Keratinocyte (primary cell): ENCODE measurements around the gene RNF166.

Experiments
- CTCF ChIP-seq, 3 experiments: IDR thresholded peaks in 1 of 3; conservative IDR thresholded peaks in 1 of 3; optimal IDR thresholded peaks in 1 of 3; 2 replicates in 2 of 3; 3 replicates in 1 of 3; pipeline versions ENCODE3 to v1.5.1; 2011; ENCODE audit warnings: low read length in 3 of 3, mild to moderate bottlenecking in 3 of 3, moderate library complexity in 2 of 3, control low read depth in 1 of 3, inconsistent platforms in 1 of 3; ENCODE audit not compliant: insufficient read depth in 2 of 3; ENCODE audit errors: extremely low read depth in 1 of 3
- EZH2 ChIP-seq: IDR thresholded peaks from one replicate; pipeline ENCODE4 v1.6.1; 2012; ENCODE audit warnings: inconsistent platforms, mild to moderate bottlenecking, low read length, moderate library complexity

GRCh38 chr16:88695753-88696152 is 10.5 kb downstream of the RNF166 start:
- TF ChIP-seq CTCF (optimal IDR thresholded peaks at IDR 0.05 in 1 of 3, IDR thresholded peaks at IDR 0.05 in 1 of 3, conservative IDR thresholded peaks at IDR 0.05 in 1 of 3; ENCODE audit: extremely low read depth in 1 of 3, insufficient read depth in 2 of 3, low read length in 3 of 3) (no peak), EZH2 (no peak)
